ENCODE results near the gene OR2J3.

DNA sequence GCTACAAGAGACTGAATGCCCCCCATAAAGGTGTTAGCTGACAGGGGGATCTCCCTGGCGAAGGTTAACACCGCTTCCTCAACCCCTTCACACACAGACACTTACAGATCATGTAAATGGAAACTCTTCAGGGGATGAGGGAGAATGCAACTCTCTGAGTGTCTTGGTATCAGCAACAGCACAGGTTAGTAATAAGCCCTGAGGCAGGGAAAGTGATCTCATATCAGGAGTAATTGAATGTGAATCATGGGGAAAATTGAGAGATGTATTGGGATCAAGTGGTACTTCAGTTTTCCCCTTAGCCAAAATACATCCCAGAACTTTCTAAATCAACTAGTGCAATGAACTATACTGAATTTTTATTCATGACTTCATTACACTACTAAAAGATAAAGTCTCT is 23.8 kb downstream of the OR2J3 start:
- TF ChIP-seq, protein P1, sequence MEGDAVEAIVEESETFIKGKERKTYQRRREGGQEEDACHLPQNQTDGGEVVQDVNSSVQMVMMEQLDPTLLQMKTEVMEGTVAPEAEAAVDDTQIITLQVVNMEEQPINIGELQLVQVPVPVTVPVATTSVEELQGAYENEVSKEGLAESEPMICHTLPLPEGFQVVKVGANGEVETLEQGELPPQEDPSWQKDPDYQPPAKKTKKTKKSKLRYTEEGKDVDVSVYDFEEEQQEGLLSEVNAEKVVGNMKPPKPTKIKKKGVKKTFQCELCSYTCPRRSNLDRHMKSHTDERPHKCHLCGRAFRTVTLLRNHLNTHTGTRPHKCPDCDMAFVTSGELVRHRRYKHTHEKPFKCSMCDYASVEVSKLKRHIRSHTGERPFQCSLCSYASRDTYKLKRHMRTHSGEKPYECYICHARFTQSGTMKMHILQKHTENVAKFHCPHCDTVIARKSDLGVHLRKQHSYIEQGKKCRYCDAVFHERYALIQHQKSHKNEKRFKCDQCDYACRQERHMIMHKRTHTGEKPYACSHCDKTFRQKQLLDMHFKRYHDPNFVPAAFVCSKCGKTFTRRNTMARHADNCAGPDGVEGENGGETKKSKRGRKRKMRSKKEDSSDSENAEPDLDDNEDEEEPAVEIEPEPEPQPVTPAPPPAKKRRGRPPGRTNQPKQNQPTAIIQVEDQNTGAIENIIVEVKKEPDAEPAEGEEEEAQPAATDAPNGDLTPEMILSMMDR (IDR thresholded peaks at IDR 0.05), result no peak
- TF ChIP-seq POLR2A (IDR thresholded peaks at IDR 0.05), result no peak
